ENCODE data around the gene RNF227. TPM values are rescaled to one million over a fixed set of nuclear protein-coding genes. Genes with fewer than 3 reads are reported as not detected.

RNF227 gene
- total and polyA plus RNA-seq, 10 of the 15 experiments (the other 5 are each of a cell fraction or from before 2014, with no cell fraction given) = 0.49 to 5.0 (median 1.3) TPM

DNA sequence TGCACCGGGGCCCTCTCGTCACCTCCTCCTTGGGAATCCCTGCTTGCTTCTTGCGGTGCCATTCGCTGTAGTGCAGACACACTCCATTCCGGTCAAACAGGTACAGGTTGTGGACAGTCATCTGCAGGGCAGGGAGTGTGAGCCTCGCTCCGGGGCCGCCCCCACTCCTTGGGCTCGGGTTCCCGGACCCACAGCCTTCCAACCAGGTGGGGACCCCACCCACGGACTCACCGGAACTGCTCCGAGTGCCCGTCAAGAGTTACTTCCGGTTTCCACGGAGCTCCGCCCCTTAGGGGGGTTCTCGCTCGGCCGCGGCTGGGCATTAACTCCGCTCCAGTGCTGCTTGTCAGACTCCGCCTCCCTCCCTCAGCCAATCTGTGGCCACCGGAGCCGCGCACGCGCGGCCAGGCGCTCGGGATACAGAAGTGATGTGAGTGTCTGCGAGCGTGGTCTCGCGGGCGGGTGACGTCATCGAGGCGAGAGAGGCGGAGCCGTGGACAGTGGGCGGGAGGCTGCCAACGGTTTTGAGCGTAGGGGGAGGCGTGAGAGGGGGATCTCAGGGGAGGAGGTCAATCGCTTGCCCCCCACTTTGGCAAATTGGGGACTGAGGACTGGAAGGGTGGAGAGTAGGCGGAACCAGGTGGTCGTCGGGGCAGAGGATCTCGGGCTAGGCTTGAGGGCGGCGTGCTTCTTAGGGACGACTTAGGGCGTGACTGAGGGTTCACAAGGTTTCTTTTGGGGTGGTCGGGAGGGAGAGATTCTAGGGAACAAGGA lies 15.8 kb upstream of the RNF227 start, which contains the start of the genes CNTROB and TRAPPC1 (continued):
- TF ChIP-seq, protein P1, sequence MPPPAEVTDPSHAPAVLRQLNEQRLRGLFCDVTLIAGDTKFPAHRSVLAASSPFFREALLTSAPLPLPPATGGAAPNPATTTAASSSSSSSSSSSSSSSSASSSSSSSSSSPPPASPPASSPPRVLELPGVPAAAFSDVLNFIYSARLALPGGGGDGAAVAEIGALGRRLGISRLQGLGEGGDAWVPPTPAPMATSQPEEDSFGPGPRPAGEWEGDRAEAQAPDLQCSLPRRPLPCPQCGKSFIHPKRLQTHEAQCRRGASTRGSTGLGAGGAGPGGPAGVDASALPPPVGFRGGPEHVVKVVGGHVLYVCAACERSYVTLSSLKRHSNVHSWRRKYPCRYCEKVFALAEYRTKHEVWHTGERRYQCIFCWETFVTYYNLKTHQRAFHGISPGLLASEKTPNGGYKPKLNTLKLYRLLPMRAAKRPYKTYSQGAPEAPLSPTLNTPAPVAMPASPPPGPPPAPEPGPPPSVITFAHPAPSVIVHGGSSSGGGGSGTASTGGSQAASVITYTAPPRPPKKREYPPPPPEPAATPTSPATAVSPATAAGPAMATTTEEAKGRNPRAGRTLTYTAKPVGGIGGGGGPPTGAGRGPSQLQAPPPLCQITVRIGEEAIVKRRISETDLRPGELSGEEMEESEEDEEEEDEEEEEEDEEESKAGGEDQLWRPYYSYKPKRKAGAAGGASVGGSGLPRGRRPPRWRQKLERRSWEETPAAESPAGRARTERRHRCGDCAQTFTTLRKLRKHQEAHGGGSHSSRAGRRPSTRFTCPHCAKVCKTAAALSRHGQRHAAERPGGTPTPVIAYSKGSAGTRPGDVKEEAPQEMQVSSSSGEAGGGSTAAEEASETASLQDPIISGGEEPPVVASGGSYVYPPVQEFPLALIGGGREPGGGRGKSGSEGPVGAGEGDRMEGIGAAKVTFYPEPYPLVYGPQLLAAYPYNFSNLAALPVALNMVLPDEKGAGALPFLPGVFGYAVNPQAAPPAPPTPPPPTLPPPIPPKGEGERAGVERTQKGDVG (CRISPR knock-in tag; IDR thresholded peaks at IDR 0.05) = peak; percentile 86
- TF ChIP-seq POLR2A (IDR thresholded peaks at IDR 0.05; ENCODE audit: low read depth, low read length) (peak; percentile 92), MYB (IDR thresholded peaks at IDR 0.05; ENCODE audit: borderline replicate concordance, low read depth, low read length) (peak; percentile 71; the same call in 1 of the 2 replicates), POLR2AphosphoS2 (IDR thresholded peaks at IDR 0.05; ENCODE audit: low read depth, low read length) (no peak), MTA3 (IDR thresholded peaks at IDR 0.05; ENCODE audit: borderline replicate concordance, low read length) (no peak), SREBF2 (IDR thresholded peaks at IDR 0.05; ENCODE audit: low read length) (peak; percentile 51; the same call in 1 of the 2 replicates), PML (IDR thresholded peaks at IDR 0.05; ENCODE audit: low read length) (peak; percentile 56; the same call in 1 of the 2 replicates), MTA2 (IDR thresholded peaks at IDR 0.05; ENCODE audit: low read depth) (peak; percentile 67), SREBF1 (IDR thresholded peaks at IDR 0.05; ENCODE audit: low read length) (peak; percentile 41; the same call in 1 of the 2 replicates), LARP7 (IDR thresholded peaks at IDR 0.05) (peak; percentile 15; the same call in 1 of the 2 replicates), CREM (IDR thresholded peaks at IDR 0.05; ENCODE audit: low read depth) (peak; percentile 93), HDAC2 (IDR thresholded peaks at IDR 0.05) (no peak)
- TF ChIP-seq, protein P2, sequence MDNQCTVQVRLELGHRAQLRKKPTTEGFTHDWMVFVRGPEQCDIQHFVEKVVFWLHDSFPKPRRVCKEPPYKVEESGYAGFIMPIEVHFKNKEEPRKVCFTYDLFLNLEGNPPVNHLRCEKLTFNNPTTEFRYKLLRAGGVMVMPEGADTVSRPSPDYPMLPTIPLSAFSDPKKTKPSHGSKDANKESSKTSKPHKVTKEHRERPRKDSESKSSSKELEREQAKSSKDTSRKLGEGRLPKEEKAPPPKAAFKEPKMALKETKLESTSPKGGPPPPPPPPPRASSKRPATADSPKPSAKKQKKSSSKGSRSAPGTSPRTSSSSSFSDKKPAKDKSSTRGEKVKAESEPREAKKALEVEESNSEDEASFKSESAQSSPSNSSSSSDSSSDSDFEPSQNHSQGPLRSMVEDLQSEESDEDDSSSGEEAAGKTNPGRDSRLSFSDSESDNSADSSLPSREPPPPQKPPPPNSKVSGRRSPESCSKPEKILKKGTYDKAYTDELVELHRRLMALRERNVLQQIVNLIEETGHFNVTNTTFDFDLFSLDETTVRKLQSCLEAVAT (IDR thresholded peaks at IDR 0.05) = peak; percentile 60; the same call in 1 of the 2 replicates
- TF ChIP-seq, protein P3, sequence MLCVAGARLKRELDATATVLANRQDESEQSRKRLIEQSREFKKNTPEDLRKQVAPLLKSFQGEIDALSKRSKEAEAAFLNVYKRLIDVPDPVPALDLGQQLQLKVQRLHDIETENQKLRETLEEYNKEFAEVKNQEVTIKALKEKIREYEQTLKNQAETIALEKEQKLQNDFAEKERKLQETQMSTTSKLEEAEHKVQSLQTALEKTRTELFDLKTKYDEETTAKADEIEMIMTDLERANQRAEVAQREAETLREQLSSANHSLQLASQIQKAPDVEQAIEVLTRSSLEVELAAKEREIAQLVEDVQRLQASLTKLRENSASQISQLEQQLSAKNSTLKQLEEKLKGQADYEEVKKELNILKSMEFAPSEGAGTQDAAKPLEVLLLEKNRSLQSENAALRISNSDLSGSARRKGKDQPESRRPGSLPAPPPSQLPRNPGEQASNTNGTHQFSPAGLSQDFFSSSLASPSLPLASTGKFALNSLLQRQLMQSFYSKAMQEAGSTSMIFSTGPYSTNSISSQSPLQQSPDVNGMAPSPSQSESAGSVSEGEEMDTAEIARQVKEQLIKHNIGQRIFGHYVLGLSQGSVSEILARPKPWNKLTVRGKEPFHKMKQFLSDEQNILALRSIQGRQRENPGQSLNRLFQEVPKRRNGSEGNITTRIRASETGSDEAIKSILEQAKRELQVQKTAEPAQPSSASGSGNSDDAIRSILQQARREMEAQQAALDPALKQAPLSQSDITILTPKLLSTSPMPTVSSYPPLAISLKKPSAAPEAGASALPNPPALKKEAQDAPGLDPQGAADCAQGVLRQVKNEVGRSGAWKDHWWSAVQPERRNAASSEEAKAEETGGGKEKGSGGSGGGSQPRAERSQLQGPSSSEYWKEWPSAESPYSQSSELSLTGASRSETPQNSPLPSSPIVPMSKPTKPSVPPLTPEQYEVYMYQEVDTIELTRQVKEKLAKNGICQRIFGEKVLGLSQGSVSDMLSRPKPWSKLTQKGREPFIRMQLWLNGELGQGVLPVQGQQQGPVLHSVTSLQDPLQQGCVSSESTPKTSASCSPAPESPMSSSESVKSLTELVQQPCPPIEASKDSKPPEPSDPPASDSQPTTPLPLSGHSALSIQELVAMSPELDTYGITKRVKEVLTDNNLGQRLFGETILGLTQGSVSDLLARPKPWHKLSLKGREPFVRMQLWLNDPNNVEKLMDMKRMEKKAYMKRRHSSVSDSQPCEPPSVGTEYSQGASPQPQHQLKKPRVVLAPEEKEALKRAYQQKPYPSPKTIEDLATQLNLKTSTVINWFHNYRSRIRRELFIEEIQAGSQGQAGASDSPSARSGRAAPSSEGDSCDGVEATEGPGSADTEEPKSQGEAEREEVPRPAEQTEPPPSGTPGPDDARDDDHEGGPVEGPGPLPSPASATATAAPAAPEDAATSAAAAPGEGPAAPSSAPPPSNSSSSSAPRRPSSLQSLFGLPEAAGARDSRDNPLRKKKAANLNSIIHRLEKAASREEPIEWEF (IDR thresholded peaks at IDR 0.05; ENCODE audit: insufficient replicate concordance, low read depth, low read length) = no peak
- TF ChIP-seq, protein P4, sequence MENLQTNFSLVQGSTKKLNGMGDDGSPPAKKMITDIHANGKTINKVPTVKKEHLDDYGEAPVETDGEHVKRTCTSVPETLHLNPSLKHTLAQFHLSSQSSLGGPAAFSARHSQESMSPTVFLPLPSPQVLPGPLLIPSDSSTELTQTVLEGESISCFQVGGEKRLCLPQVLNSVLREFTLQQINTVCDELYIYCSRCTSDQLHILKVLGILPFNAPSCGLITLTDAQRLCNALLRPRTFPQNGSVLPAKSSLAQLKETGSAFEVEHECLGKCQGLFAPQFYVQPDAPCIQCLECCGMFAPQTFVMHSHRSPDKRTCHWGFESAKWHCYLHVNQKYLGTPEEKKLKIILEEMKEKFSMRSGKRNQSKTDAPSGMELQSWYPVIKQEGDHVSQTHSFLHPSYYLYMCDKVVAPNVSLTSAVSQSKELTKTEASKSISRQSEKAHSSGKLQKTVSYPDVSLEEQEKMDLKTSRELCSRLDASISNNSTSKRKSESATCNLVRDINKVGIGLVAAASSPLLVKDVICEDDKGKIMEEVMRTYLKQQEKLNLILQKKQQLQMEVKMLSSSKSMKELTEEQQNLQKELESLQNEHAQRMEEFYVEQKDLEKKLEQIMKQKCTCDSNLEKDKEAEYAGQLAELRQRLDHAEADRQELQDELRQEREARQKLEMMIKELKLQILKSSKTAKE (IDR thresholded peaks at IDR 0.05; ENCODE audit: low read depth, poor library complexity, severe bottlenecking) = peak; percentile 43
- TF ChIP-seq, protein P5, sequence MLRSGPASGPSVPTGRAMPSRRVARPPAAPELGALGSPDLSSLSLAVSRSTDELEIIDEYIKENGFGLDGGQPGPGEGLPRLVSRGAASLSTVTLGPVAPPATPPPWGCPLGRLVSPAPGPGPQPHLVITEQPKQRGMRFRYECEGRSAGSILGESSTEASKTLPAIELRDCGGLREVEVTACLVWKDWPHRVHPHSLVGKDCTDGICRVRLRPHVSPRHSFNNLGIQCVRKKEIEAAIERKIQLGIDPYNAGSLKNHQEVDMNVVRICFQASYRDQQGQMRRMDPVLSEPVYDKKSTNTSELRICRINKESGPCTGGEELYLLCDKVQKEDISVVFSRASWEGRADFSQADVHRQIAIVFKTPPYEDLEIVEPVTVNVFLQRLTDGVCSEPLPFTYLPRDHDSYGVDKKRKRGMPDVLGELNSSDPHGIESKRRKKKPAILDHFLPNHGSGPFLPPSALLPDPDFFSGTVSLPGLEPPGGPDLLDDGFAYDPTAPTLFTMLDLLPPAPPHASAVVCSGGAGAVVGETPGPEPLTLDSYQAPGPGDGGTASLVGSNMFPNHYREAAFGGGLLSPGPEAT (IDR thresholded peaks at IDR 0.05; ENCODE audit: low read depth) = peak; percentile 65

All from GM12878 (cell line).